Ammon's horn (tissue), 1 donor: ENCODE data around the gene ARAP2.

ENCODE experiments used
- DNase-seq: peaks from one replicate; pipeline ENCODE4 v3.0.0-alpha.2; 2016; ENCODE audit warnings: low spot score

The ARAP2 gene

DNA sequence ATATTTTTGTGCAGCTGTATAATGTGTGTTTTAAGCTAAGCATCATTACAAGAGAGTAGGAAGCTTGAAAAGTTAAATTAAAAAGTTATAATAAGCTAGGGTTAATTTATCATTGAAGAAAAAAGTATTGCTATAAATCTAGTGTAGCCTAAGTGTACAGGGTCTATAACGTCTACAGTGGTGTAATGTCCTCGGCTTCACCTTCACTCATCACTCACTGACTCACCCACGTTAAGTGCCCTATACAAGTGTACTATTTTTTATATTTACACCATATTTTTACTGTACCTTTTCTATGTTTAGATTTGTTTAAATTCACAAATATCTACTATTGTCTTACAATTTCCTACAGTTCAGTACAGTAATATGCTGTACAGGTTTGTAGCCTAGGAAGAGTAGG is 23.5 kb downstream of the ARAP2 start:
- no peak for DNase-seq

DNA sequence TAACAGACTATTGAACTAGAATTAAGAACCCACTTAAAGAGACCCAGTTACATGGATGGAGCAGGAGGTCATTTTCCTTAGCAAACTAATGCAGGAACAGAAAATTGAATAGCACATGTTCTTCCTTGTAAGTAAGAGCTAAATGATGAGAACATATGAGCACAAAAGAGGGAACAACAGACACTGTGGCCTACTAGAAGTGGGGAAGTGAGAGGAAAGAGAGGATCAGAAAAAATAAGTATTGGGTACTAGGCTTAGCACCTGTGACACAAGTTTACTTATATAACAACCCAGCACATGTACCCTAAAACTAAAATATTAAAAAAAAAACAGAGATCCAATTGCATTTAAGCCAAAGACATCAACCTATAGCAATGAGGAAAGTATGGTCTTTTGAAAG is 26.2 kb downstream of the ARAP2 start:
- peak; percentile 48 for DNase-seq

DNA sequence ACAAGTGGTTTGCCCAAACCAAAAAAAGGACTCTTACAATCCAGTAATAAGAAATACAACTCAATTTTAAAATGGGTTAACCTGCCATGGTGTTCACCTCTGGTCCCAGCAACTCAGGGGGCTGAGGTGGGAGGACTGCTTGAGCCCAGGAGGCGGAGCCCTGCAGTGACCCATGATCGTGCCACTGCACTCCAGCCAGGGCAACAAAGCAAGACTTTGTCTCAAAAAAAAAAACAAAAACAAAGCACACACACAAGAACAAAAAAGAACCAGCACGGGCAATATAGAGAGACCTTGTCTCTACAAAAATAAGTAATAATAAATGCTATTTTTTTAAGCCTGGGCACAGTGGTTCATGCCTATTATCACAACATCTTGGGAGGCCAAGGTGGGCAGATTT is 28.7 kb downstream of the ARAP2 start:
- DNase-seq: peak; percentile 65

DNA sequence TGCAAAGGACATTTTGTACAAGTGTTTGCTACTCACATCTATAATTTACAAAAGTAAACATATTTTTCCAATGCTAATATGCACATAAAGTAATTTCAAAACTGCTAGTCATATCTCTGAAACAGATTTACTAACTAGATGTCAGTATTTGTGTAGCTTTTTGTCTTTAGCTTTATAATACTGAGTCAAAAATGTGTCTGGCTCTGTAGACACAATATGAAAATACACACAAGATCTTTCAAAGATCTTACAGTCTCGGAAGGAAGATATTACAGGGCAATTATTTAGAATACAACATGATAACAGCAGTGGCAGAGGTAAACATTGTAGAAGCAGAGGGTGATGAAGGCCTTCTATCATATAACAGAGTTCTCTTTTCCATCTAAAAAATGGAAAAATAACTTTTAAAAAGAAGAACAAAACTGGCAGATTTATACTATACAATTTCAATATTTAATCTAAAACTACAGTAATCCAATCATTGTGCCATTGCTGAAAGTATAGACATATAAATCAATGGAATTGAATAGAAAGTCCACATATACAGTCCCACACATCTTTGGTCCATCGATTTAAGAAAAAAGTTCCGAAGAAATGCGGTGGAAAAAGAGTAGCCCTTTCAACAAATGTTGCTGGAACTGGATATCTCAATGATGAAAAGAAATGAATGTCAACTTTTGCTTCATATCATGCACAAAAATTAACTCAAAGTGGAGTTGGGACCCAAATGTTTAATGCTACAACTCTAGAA is 29.4 kb downstream of the ARAP2 start:
- DNase-seq: no peak

DNA sequence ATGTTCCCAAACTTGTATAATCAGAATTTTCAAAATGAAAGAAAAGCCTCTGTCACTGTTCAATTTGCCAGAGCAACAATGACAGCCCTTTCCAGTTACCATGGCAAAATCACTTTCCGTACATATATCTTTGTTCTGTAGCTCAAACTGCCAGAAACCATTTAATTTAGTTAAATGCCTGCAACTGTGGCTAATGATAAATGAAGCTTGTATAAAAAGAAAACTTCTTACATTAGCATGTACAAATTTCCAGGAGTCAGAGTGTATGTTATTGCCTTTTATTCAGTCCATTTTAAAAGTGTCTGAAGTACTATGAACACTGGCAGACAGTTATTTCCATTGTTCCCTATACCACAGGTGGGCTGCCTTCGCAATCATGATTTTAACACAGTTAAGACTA is 30.3 kb downstream of the ARAP2 start:
- DNase-seq: no peak

DNA sequence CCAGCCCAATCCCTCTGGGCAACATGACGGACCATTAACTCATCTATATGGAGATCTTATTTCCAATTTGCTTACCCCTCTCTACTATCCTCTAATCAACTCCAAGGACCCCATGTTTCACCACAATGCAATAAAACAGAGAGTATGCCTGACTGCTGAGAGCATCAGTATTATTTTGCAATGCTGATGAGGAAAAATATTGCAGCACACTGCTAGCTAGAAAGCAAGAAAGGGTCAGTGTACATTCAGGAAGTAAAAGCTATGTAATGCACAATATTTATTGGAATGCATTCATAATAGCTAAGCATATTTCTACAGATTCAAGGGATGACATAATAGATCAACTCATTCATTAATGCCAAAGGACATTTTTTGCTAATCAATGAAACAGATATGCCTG is 33.2 kb downstream of the ARAP2 start:
- DNase-seq: no peak

DNA sequence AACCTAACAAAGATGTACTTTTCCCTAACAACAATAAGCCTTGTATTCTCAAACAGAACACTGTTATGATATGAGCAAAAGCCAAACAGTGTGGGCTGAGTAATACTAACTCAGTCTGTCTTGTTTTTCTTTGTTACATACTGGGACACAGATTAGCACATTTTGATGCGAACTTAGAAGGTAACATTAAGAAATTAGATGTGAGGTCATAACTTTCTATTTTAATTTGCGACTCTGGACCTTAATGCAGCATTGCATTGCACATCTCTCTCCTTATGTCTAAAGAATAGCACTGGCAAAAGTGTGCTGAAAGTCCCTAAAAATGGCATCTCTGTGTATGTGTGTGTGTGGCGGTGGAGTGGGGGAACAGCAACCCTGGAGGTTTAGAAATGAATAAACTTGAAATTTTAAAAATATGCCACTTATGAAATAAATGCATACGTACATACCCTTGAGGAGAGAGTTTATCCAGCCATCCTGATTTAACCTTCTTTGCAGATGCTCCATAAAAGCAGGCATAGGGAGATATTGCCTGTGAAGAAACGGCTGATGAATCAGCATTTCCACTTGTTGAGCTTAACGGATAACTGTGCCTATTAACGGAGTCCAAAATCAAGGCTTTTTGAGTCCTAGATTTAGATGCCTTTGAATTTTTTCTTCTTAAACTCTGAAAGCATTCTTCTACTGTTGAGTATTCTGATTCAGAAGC is 34.2 kb downstream of the ARAP2 start:
- DNase-seq: peak; percentile 77

DNA sequence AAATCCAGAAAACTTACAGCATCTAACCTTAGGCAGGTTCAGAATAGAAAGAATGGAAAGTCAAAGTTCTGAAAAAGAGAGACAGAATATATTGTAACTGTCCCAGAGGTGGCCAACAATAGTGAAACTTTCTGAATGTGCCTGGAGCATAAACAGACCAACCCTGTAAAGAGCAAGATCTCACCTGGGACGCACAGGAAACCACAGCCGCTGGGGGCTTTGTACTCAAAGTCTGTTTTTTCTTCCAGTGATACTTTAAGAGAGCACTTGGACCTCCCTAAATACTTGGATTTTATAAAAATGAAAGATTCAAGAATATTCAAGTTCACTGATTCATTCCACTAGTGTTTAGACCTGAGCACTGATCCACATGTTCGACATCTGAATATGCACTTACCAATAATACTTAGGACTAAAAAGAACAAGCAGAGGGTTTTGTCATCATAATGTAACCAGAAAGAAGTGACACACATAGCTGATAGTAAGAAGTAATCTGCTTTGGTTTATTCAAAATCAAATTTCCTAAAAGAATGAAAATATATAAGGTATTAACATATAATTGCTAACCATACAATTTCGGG is 35.3 kb downstream of the ARAP2 start:
- no peak for DNase-seq

DNA sequence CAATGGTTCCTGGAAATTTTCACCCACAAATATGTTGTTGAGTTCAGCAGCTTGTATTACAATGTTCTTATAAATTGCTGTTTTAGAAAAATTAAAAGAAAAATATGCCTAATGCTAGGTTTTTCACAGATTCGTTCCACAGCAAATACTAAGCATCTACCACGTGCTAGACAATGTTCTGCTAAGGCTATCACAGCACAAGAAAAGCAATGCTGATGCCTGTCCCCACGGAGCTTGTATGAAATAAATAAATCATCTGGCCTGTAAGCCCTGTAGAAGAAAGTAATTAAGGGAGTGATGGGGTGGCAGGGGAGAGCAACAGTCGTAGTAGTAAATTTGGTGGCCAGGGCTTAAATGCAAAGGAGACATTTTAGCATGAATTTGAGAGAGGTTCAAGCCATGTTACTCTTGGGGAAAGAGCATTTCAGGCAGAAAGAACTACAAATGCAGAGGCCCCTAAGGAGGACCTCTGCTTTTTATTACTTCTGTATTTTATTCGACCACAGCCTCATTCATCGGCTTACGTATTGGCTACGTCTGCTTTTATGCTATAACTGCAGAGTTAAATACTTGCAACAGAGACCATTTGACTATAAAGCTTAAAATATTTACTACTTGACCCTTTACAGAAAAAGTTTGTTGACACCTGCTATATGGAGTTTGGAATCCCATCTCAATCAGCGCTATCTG is 36.3 kb downstream of the ARAP2 start:
- no peak for DNase-seq

DNA sequence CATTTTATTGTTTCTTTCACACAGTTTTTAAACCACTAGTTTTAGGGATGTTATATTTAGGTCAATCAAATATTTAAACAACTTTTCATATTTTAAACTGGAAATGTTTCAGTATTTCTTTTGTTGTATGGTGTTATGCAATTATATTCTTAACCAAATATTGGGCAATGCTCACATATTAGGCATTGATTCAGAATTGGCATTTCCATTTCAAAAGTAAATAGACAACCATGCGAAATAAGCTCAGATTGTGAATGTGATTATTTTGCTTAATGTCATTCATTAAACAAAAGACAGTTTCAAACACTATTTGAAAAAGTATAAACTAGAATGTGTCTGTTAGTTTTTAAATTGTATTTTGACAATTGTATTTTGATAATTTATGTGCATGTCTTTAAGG is 36.9 kb downstream of the ARAP2 start:
- no peak for DNase-seq

DNA sequence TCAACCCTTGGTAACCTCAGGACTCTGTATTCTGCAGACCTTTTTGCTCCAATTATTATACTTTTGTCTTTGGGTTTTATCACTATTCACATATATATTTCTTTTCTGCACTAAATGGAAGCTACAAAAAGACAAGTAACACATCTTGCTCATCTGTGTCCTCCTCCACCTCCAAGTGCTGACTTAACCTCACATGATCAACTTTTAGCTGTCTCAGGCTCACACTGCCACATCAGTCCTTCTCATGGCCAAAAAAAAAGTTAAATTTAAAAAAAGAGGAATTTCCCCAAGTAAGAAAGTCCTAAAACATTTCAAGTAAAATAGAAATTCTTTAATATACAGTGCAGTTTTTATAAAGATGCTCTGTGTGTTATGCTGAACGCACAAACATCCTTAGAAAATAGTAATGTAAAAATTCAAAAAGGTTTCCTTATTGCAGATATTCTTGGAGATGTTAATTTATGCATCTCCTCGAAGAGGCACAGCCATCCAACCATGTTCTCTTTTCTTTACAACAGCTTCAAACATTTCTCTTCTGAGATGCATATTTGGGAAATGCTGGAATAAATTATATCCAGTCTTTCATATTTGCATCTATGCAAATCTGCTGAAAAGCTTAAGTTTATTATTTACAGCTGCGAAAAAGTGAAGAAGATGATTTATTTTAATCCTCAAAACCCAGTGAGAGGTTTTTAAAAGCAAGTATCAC is 37.6 kb downstream of the ARAP2 start:
- DNase-seq: no peak

DNA sequence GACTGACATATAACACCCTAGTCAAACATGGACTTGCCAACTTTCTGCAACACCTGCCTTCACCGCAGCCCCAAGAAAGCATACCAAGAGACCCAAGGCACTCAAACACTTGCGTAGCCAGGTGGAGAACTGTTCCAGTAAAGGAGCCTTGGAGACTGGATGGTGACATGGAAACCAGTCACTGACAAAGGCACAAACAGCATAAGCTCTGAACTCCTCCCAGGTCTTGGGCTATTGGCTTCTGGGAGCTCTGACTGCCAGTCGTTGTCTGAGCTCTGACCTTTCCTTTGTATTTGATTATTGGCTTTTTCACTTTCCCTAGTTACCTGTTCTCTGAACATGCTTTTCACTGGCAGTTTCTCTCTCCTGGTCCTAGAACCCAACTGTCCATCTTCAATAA is 38.3 kb downstream of the ARAP2 start:
- DNase-seq: no peak

DNA sequence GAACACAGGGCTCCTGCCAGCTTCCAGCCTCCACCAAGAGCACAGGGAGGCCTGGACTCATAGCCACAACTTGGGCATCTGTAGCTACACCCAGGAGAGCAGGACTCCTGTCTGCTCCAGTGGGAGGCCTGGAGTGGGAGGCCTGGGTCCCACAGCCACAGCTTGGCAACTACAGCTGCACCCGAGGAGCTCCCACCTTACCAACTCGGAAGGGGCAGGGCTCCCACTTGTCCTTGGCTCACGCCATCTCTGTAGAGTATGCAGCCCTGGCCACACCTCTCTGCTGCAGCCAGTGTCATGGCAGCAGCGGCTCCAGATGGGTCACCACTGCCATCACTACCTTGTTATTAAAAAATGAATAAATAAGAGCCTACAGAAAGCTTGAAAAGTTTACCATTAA is 45.5 kb downstream of the ARAP2 start:
- DNase-seq: no peak

DNA sequence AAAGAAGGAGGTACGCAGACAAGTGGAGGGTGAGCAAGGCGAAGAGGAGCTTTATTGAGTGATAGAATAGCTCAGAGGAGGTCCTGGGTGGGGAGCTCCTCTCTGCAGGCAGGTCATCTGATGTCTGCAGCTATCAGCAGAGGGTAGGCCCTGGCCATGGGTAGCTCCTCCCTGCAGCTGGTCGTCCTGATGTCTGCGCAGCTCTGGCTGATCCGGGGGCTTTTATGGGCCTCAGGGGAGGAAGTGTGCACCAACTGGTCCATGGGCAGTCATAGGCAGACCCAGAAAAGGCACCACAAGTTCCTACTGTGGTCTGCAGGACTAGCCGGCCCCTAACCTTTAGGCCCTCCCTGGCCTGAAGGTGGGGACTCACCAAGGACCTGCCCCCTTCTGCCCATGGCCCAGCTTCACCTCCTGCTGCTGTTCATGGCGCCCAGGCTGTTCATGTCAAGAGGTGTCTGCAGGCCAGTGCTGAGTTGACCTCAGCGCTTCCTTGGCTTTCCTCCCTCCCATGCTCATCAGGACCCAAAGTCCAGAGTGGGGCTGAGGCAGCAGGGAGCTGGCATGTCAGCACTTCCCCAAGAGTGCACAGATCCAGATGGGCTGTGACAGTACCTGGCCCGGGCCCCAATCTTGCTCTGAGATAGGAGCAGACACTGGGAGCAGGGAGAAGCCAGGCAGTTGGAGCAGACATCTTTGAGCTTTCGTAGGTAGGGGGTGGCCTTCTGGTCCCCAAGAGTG is 46.1 kb downstream of the ARAP2 start:
- no peak for DNase-seq

DNA sequence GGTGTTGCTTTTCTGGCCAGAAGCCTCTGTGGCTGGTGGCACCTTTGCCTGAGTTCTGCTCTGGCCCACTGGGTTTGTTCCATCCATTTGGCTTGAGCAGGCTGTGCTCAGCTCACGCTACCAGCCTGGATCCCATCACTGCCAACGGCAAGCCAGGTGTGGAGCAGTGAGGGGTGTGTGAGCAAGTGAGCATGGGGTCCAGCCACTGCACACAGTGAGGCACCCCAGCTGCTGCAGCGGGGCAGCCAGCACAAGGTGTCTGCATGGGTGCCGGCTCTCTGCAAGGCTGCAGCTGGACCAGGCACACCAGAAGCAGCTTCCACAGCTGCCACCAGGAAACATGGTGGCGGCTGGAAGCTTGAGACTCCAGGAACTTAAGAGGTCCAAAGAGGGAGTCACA is 46.8 kb downstream of the ARAP2 start:
- no peak for DNase-seq

DNA sequence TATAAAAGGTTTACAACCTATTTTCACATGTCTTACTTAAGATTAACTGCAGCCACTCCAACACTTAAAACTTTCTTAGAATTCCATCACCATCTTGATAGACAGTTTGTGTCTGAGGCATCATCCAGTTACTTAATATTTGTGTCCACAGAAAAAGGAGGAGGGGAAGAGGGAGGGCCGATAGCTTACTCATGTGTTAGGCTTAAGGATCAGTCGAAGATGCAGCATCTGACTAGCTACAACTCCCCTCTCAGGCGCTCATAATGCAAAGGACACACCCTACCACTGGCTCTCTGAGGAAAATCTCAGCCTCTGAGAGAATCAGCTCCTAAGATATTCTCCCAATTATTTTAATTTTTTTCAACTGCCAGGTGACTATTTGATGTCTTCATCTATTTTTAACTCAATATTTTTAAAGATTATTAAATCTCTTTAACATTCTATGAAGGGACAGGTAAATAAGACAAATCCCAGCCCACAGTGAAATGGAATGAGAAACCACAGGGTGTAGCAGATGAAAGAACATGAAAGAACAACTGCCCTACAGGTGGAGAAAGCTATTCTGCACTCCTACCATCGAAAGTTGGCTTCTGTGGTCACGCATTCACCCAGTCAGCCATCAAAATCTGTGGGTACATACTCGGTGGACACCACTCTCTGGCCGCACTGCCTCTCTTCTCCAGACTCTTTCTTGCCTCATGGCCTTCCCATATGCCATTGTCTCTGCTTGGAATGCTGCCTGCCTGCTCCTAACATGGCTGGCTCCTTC is 48.0 kb downstream of the ARAP2 start:
- DNase-seq: no peak

DNA sequence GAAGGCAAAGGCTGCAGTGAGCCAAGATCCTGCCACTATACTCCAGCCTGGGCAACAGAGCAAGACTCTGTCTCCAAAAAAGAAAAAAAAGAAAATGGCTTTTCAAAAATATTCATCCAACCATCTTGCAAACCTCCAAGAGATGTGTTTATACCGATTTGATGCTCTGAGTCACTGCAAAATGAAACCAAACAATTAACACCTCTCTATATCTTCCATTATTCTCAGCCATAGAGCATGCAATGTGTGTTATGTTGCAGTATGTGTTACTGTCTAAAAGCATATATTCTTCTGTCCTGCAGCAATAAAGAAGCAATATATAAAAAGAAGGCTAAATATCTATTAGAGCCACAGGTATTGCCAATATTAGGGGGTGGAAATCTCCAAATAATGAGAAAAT is 51.4 kb downstream of the ARAP2 start:
- DNase-seq: no peak

DNA sequence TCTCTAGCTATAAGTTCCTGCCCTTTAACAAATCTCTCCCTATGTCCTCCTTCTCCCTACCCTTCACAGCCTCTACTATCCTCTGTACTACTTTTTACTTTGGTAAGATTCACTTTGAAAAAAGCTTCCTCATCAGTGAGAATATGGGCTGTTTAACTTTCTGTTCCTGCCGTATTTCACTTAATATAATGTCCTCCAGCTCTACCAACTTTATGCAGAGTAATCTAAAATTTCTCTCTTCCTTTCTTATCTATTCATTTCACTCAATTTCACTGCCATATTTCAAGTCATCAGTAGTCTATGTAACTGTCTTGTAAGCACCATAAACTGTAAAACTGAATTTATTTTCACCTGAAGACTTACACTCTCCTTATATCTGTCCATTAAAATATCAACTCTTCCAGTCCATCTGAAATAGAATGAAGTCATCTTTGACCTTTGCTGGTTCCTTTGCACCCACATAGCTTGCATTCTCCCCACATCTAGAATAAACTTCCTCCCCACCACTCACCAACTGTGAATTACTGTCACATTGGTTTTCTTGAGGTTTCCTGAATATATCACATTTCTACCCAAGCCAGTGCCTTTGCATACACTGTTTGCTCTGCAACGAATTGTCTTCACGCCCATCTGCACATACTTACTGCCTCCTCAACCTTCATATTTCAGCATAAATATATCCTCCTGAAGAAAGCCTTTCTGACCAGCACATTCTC is 54.6 kb downstream of the ARAP2 start:
- DNase-seq: no peak

DNA sequence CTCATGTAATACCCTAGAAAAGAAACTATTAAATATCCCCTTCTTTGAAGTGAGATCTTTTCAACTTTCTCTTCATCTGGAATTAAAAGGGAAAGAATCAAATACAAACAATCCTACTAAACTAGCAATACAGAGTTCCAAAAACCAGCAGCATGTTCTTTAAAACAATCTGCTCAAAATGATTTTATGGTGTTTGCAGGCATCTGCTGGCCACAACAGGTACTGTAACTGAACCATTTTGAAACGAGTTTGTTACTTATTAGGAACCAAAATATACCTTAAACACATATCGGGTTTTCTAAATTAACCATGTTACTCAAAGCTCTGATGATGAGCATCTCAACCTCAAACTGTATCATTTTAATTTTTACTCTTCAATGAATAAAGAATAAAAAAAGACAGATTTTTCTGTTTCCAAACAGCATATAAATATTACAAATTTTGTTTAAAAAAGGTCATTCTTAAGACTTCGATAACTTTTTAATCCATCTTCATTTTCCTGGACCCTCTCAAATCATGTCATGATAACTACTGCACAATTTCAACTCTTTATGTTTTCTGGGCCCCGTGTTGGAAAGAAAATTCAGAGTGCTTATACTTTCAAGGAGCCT is 56.5 kb downstream of the ARAP2 start:
- DNase-seq: peak; percentile 59
